Right lobe of liver (tissue), 6 donors: ENCODE data around the gene PLA2G4A. TPM values are rescaled to one million over a fixed set of nuclear protein-coding genes. Genes with fewer than 3 reads are reported as not detected.

ENCODE experiments used
- ATAC-seq, 4 donors: fragments of 200-7000 bp; cut with Tn5 transposase; one replicate each; pipeline ENCODE4 v1.9.1; 2020; ENCODE audit warnings: mild to moderate bottlenecking in 4 of 4, moderate library complexity in 4 of 4
- DNase-seq, 3 donors: peaks; one replicate each; pipeline ENCODE4 v3.0.0-alpha.2; 2020
- H3K27ac ChIP-seq, 3 donors: fragments of 200-600 bp; one replicate each; pipeline ENCODE4 v1.8.0; 2022
- H3K27me3 ChIP-seq, 2 donors: fragments of 200-600 bp; one replicate each; pipeline ENCODE4 v1.8.0; 2022
- H3K36me3 ChIP-seq, 4 donors: fragments of 200-600 bp; sonication (generic) in 1 of 4; one replicate each; pipeline versions ENCODE4 v1.5.1 to v1.8.0; 2017 to 2022; ENCODE audit warnings: control low read depth in 1 of 4
- H3K4me1 ChIP-seq, 4 donors: fragments of 200-600 bp; sonication (generic) in 1 of 4; one replicate each; pipeline versions ENCODE4 v1.5.1 to v1.8.0; 2017 to 2022; ENCODE audit warnings: control low read depth in 1 of 4
- H3K4me3 ChIP-seq, 3 donors: fragments of 200-600 bp; one replicate each; pipeline ENCODE4 v1.8.0; 2022
- H3K9me3 ChIP-seq, 4 donors: fragments of 200-600 bp; sonication (generic) in 1 of 4; one replicate each; pipeline versions ENCODE4 v1.5.1 to v1.8.0; 2017 to 2022; ENCODE audit warnings: control low read depth in 1 of 4
- POLR2A ChIP-seq: fragments of 450-650 bp; IDR thresholded peaks from one replicate; pipeline ENCODE4 v1.6.1; 2017; ENCODE audit warnings: antibody characterized with exemption, mild to moderate bottlenecking
- WGBS: methylation state at CpG from one replicate; pipeline ENCODE4 v1.1.6; 2018; ENCODE audit warnings: low coverage, low lambda C conversion rate; ENCODE audit not compliant: insufficient coverage; ENCODE audit errors: missing lambda C conversion rate; 5-methylcytosine and 5-hydroxymethylcytosine counted together
- intact Hi-C, 2 donors: fragments of 100-400 bp; cut with DNase I; formaldehyde crosslinking; loops; one replicate each; pipeline versions ENCODE4 v1.11.2 to v1.14.1; 2022
- total RNA-seq, 6 experiments: library from RNA; depleted of rRNA in 2 of 6; stranded (reverse); fragments of >200 nt in 2 of 6; fragmentation: NEBNext Ultra II Directional in 3 of 6; extraction: Animal tissue kit (Norgen Biotek cat#: 25700) in 3 of 6; gene quantifications; one replicate each; pipeline versions ENCODE4 v1.1.0 to v1.2.4, GENCODE V29; 2016 to 2023
- TF ChIP-seq, protein P1 (sequence below), 4 donors: fragments of 200-600 bp in 3 of 4; fragments of 450-650 bp in 1 of 4; IDR thresholded peaks; one replicate each; pipeline versions ENCODE4 v1.5.1 to v1.8.0; 2016 to 2022; ENCODE audit warnings: antibody characterized with exemption in 4 of 4, mild to moderate bottlenecking in 2 of 4
- donor health status: DM: no; HTN: yes; CAD: no.
- donor health status: DM: no; HTN: no; CAD: no.
- donor health status: DM: no; HTN: no; CAD: no.
- donor health status: DM: no; HTN: yes; CAD: no.
- donor health status: DM: no; HTN: yes; CAD: no.

The PLA2G4A gene
- total RNA-seq, 6 experiments from 2014 or later: 0.12 to 1.7 (median 0.98) TPM

DNA sequence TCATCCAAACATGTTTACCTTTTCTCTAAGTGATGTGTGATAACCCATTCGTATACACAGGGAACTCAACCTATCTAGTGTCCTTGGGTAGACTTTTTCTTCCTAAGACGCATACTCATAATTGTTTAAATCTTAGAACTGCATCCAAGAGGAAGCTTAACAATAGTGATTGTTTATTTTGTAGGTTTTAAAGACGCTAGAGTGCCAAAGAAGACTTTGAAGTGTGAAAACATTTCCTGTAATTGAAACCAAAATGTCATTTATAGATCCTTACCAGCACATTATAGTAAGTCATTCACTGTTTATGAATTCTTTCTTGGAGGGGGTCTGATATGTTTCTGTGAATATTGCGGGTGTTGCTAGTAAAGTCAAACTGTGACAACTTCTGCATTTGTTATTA, 25.4 kb downstream of the PLA2G4A start:
- no peaks in the 10 kb centered on the region for H3K27me3 ChIP-seq
- no peaks in the 10 kb centered on the region for H3K9me3 ChIP-seq
- TF ChIP-seq POLR2A: no peak
- TF ChIP-seq, protein P1, sequence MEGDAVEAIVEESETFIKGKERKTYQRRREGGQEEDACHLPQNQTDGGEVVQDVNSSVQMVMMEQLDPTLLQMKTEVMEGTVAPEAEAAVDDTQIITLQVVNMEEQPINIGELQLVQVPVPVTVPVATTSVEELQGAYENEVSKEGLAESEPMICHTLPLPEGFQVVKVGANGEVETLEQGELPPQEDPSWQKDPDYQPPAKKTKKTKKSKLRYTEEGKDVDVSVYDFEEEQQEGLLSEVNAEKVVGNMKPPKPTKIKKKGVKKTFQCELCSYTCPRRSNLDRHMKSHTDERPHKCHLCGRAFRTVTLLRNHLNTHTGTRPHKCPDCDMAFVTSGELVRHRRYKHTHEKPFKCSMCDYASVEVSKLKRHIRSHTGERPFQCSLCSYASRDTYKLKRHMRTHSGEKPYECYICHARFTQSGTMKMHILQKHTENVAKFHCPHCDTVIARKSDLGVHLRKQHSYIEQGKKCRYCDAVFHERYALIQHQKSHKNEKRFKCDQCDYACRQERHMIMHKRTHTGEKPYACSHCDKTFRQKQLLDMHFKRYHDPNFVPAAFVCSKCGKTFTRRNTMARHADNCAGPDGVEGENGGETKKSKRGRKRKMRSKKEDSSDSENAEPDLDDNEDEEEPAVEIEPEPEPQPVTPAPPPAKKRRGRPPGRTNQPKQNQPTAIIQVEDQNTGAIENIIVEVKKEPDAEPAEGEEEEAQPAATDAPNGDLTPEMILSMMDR (IDR thresholded peaks at IDR 0.05): no peak
- no peaks in the 10 kb centered on the region for H3K4me1 ChIP-seq
- DNase-seq: no peak
- WGBS: 28% methylated on average over 4 of the region's 4 CpGs
- no peak overlapping the region for H3K27ac ChIP-seq
- H3K4me3 ChIP-seq: no peak overlapping the region
- intact Hi-C loops: no loop called here
- no peak for ATAC-seq
- H3K36me3 ChIP-seq: no peaks in the 10 kb centered on the region

DNA sequence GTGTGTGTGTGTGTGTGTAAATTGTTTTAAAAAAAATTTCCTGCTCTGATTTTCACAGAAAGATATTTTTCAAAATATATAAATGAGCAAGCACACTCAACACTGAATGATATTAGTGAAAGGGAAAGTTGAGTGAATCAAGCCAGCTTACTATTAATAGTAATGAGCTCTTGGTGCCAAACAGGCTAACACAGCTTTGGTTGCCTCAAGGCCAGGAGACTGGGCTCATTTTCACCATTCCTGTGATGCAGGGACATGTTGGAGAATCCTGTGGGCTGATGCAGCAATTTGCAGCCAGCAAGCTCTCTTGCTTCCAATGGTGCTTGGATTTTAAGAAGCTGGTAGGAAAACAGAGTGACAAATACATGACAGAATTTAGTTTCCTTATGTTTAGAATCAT, 30.2 kb downstream of the PLA2G4A start:
- no peak overlapping the region for H3K27ac ChIP-seq
- no peaks in the 10 kb centered on the region for H3K4me1 ChIP-seq
- no peak overlapping the region for H3K4me3 ChIP-seq
- TF ChIP-seq, protein P1 (IDR thresholded peaks at IDR 0.05): no peak
- no peak for TF ChIP-seq POLR2A
- no peaks in the 10 kb centered on the region for H3K27me3 ChIP-seq
- H3K36me3 ChIP-seq: no peaks in the 10 kb centered on the region
- DNase-seq (no peak), ATAC-seq (no peak)
- intact Hi-C loops: no loop called here
- H3K9me3 ChIP-seq: no peaks in the 10 kb centered on the region

DNA sequence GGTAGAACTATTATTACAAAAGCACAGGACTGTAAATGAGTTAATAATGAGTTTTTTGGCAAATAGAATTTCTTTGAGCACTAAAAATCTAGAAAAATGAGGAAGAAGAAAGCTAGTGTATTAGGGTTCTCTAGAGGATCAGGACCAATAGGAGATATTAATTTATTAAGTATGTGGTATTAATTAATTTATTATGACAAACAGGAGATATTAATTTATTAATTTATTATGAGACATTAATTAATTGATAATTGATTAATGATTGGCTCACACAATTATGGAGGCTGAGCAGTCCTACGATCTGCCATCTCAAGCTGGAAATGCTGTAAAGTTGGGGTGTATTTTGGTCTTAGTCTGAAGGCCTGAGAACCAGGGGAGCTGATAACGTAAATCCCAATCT, 31.2 kb downstream of the PLA2G4A start:
- Histone ChIP-seq H3K4me1 (no peaks in the 10 kb centered on the region), H3K9me3 (no peaks in the 10 kb centered on the region), H3K27ac (no peak overlapping the region), H3K27me3 (no peaks in the 10 kb centered on the region), H3K36me3 (no peaks in the 10 kb centered on the region), H3K4me3 (no peak overlapping the region)
- ATAC-seq (no peak), DNase-seq (no peak)
- intact Hi-C loops: no loop called here
- WGBS: 62% methylated on average over 2 of the region's 2 CpGs
- no peak for TF ChIP-seq POLR2A
- TF ChIP-seq, protein P1 (IDR thresholded peaks at IDR 0.05): no peak

DNA sequence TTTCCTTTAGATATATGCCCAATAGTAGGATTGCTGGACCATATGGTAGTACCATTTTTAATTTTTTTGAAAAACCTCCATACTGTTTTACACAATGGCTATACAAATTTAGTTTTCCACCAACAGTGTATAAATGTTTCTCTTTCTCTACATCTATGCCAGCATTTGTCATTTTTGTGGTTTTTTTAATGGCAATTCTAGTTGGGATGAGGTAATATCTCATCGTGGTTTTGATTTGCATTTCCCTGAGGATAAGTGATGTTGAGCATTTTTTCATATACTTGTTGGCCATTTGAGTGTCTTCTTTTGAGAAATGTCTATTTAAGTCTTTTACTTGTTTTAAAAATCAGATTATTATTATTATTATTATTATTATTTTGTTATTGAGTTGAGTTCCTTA, 35.5 kb downstream of the PLA2G4A start:
- DNase-seq (no peak), ATAC-seq (no peak)
- no peak overlapping the region for H3K27ac ChIP-seq
- no peak overlapping the region for H3K4me3 ChIP-seq
- no peaks in the 10 kb centered on the region for H3K4me1 ChIP-seq
- intact Hi-C loops: no loop called here
- TF ChIP-seq, protein P1 (IDR thresholded peaks at IDR 0.05): no peak
- no peak for TF ChIP-seq POLR2A
- 46% methylated on average over 1 of the region's 1 CpG for WGBS
- no peaks in the 10 kb centered on the region for H3K36me3 ChIP-seq
- H3K9me3 ChIP-seq: no peaks in the 10 kb centered on the region
- H3K27me3 ChIP-seq: no peaks in the 10 kb centered on the region

DNA sequence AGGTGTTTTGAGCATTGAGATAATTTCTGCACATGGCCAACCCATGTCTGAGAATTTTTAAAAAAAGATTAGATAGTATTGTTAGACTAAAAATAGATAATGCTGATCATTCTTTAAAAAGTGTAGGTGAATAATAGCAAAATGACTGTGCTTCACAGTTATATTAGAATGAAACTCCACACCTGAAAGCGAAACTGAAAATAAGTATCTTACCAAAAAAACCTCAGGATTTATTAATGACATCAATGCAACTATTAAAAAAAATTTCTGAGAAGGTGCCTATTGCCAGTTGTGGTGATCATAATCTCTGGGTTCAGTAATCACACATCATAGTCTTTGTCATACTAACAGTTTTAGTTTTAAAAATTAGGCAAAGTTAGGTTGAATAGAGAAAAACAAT, 36.5 kb downstream of the PLA2G4A start:
- Histone ChIP-seq H3K4me3 (no peak overlapping the region), H3K36me3 (no peaks in the 10 kb centered on the region), H3K27ac (no peak overlapping the region), H3K27me3 (no peaks in the 10 kb centered on the region), H3K4me1 (no peaks in the 10 kb centered on the region), H3K9me3 (no peaks in the 10 kb centered on the region)
- no peak for DNase-seq
- 50% methylated on average over 1 of the region's 1 CpG for WGBS
- TF ChIP-seq POLR2A: no peak
- TF ChIP-seq, protein P1 (IDR thresholded peaks at IDR 0.05): no peak
- intact Hi-C loops: no loop called here
- no peak for ATAC-seq
